Peyer's patch (tissue), 4 donors: ENCODE results near the gene EXOC3.
"Not testable (repeated sequence)": the region's sequence is repeated elsewhere in the genome, so short reads cannot be mapped to it uniquely, and the experiment has no call there.

Source experiments
- CTCF ChIP-seq, 6 experiments: fragments of 450-650 bp in 4 of 6; fragments of 200-600 bp in 2 of 6; sonication (generic) in 1 of 6; IDR thresholded peaks; one replicate each; pipeline ENCODE4 v1.5.1; 2017 to 2019; ENCODE audit warnings: antibody characterized with exemption in 6 of 6, mild to moderate bottlenecking in 3 of 6, moderate library complexity in 1 of 6
- POLR2A ChIP-seq, 2 donors: fragments of 450-650 bp; IDR thresholded peaks; one replicate each; pipeline ENCODE4 v1.5.1; 2017; ENCODE audit warnings: antibody characterized with exemption in 2 of 2, mild to moderate bottlenecking in 2 of 2, moderate library complexity in 2 of 2

- TF ChIP-seq CTCF, POLR2A (IDR thresholded peaks at IDR 0.05): not testable (repeated sequence)
Measured at GRCh38 chr5:486597-486996, 43.6 kb downstream of the EXOC3 start.
